Measurements from ENCODE around the gene PLEKHA4. TPM values are rescaled to one million over a fixed set of nuclear protein-coding genes. Genes with fewer than 3 reads are reported as not detected.
"Not testable (repeated sequence)": the region's sequence is repeated elsewhere in the genome, so short reads cannot be mapped to it uniquely, and the experiment has no call there.

The PLEKHA4 gene
- total RNA-seq, 1 donor from 2014 or later: 21.2 TPM

DNA sequence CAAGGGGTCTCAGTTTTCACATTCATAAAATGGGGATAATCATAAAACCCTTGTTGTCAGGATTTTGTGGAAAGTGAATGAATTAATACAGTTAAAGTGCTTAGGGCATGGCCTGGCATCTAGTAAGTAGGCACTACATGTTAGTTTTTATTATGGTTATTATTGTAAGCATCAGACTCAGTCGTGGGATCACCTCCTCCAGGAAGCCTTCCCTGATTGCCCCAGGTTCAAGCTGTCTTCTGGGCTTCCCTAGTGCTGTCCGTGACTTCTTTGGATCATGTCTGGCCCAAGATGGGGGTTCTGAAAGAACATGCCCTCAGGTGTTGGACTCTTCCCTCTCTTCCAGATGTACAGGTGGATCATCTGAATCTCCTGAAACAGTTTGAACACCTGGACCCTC is 42.4 kb upstream of the PLEKHA4 start:
- H3K36me3 ChIP-seq: peaks cover 98% of the 10 kb centered on the region
- H3K27me3 ChIP-seq (ENCODE audit: low read depth): no peaks in the 10 kb centered on the region
- no peak overlapping the region for H3K4me3 ChIP-seq
- DNase-seq (no peak), ATAC-seq (no peak)
- TF ChIP-seq, protein P1, sequence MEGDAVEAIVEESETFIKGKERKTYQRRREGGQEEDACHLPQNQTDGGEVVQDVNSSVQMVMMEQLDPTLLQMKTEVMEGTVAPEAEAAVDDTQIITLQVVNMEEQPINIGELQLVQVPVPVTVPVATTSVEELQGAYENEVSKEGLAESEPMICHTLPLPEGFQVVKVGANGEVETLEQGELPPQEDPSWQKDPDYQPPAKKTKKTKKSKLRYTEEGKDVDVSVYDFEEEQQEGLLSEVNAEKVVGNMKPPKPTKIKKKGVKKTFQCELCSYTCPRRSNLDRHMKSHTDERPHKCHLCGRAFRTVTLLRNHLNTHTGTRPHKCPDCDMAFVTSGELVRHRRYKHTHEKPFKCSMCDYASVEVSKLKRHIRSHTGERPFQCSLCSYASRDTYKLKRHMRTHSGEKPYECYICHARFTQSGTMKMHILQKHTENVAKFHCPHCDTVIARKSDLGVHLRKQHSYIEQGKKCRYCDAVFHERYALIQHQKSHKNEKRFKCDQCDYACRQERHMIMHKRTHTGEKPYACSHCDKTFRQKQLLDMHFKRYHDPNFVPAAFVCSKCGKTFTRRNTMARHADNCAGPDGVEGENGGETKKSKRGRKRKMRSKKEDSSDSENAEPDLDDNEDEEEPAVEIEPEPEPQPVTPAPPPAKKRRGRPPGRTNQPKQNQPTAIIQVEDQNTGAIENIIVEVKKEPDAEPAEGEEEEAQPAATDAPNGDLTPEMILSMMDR (IDR thresholded peaks at IDR 0.05): no peak
- H3K27ac ChIP-seq: peak overlapping the region; percentile 4
- H3K4me1 ChIP-seq: peaks cover 12% of the 10 kb centered on the region
- no peaks in the 10 kb centered on the region for H3K9me3 ChIP-seq
- intact Hi-C loops (cut with DNase I): no loop called here

DNA sequence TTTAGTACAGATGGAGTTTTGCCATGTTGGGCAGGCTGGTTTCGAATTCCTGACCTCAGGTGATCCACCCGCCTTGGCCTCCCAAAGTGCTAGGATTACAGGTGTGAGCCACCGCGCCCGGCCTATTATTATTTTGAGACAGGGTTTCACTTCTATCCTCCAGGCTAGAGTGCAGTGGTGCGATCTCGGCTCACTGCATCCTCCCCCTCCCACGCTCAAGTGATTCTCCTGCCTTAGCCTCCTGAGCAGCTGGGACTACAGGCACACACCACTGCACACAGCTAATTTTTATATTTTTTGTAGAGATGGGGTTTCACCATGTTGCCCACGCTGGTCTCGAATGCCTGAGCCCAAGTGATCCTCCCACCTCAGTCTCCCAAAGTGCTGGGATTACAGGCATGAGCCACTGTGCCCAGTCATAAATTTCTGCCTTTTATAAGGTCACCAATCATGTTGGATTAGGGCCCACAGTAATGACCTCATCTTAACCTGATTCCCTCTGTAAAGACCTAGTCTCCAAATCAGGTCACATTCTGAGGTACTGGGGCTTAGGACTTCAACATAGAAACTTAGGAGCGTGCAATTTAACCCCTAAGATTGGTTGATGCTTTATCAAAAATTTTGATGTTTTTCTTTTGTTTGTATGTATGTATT is 41.1 kb upstream of the PLEKHA4 start:
- H3K4me1 ChIP-seq: peaks cover 12% of the 10 kb centered on the region

DNA sequence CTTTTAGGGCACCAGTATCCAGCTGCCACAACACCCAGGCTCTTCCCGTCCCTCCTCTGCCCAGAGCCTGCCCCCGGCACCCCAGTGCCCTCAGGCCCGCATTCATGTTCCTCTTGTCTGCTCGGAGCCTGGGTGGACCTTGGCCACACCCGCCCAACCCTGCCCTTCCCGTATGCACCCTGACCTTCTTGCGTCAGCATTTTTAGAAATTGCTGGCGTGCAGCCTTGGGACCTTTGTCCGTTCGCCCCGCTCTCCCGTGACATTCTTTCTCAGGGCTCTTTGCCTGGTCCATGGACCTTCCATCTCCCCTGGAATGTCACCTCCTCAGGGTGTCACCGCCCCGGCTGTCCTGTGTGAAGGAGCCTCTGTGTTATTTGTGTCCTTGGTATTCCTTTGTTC is 39.3 kb upstream of the PLEKHA4 start:
- intact Hi-C loops (cut with DNase I): no loop called here
- peak overlapping the region; percentile 62 for H3K27ac ChIP-seq

More for the DNA sequence above, 41.1 kb upstream of the PLEKHA4 start:
- intact Hi-C loops (cut with DNase I); ATAC-seq; H3K9me3 ChIP-seq; H3K27me3 ChIP-seq (ENCODE audit: low read depth); DNase-seq; H3K4me3 ChIP-seq: not testable (repeated sequence)
- peak overlapping the region; percentile 65 for H3K27ac ChIP-seq
- peaks cover 98% of the 10 kb centered on the region for H3K36me3 ChIP-seq

DNA sequence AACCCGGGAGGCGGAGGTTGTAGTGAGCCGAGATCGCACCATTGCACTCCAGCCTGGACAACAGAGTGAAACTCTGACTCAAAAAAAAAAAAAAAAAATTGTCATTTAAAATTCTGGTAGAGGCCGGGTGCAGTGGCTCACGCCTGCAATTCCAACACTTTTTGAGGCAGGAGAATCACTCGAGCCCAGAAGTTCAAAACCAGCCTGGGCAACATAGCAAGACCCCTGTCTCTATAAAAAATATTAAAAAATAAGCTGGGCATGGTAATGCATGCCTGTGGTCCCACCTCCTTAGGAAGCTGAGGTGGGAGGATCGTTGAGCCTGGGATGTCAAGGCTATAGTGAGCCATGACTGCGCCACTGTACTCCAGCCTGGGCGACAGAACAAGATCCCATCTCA is 37.9 kb upstream of the PLEKHA4 start:
- ATAC-seq (no peak), DNase-seq (no peak)
- no peaks in the 10 kb centered on the region for H3K9me3 ChIP-seq
- intact Hi-C loops (cut with DNase I): no loop called here
- no peak overlapping the region for H3K4me3 ChIP-seq
- peaks cover 31% of the 10 kb centered on the region for H3K4me1 ChIP-seq
- TF ChIP-seq, protein P1 (IDR thresholded peaks at IDR 0.05): no peak
- peaks cover 73% of the 10 kb centered on the region for H3K36me3 ChIP-seq
- no peak overlapping the region for H3K27ac ChIP-seq
- H3K27me3 ChIP-seq (ENCODE audit: low read depth): no peaks in the 10 kb centered on the region

More for the DNA sequence above, 39.3 kb upstream of the PLEKHA4 start:
- DNase-seq: peak; percentile 84
- Histone ChIP-seq H3K4me3 (no peak overlapping the region), H3K9me3 (no peaks in the 10 kb centered on the region), H3K27me3 (ENCODE audit: low read depth) (no peaks in the 10 kb centered on the region), H3K36me3 (peaks cover 83% of the 10 kb centered on the region), H3K4me1 (peaks cover 17% of the 10 kb centered on the region)
- TF ChIP-seq, protein P1 (IDR thresholded peaks at IDR 0.05): no peak
- peak; percentile 75 to 90 for ATAC-seq

DNA sequence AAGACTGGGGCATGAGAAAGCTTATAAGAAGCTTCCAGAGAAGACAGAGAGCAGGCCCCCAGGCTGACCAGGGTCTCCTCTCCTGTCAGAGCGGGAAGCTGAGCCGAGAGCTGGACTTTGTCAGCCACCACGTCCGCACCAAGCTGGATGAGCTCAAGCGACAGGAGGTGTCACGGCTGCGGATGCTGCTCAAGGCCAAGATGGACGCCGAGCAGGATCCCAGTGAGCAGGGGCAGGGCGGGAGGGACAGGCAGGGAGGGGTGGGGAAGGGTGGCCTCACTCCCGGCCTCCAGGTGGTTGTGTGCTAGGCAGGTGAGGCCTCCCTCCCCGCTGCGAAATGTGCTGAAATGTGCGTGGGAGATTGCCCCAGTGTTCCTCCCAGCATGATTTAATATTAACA is 37.2 kb upstream of the PLEKHA4 start:
- TF ChIP-seq, protein P1 (IDR thresholded peaks at IDR 0.05): no peak
- intact Hi-C loops (cut with DNase I): no loop called here
- no peak overlapping the region for H3K4me3 ChIP-seq
- peak overlapping the region; percentile 31 for H3K27ac ChIP-seq
- DNase-seq (no peak), ATAC-seq (no peak)
- no peaks in the 10 kb centered on the region for H3K27me3 ChIP-seq (ENCODE audit: low read depth)
- peaks cover 37% of the 10 kb centered on the region for H3K4me1 ChIP-seq
- H3K9me3 ChIP-seq: no peaks in the 10 kb centered on the region
- peaks cover 67% of the 10 kb centered on the region for H3K36me3 ChIP-seq

DNA sequence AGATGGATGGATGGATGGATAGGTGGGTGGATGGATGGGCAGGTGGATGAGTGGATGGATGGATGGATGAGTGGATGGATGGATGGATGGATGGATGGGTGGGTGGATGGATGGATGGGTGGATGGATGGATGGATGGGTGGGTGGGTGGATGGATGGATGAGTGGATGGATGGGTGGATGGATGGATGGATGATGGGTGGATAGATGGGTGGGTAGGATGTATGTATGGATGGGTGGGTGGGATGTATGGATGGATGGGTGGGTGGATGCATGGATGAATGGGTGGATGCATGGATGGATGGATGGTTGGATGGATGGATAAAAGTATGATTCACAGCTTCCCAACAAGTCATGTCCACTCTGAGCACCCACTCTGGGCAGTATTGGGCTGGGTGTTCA is 35.4 kb upstream of the PLEKHA4 start:
- ATAC-seq; H3K9me3 ChIP-seq; intact Hi-C loops (cut with DNase I); H3K27ac ChIP-seq; H3K4me3 ChIP-seq; DNase-seq; H3K27me3 ChIP-seq (ENCODE audit: low read depth): not testable (repeated sequence)
- peaks cover 37% of the 10 kb centered on the region for H3K4me1 ChIP-seq
- H3K36me3 ChIP-seq: peaks cover 48% of the 10 kb centered on the region

DNA sequence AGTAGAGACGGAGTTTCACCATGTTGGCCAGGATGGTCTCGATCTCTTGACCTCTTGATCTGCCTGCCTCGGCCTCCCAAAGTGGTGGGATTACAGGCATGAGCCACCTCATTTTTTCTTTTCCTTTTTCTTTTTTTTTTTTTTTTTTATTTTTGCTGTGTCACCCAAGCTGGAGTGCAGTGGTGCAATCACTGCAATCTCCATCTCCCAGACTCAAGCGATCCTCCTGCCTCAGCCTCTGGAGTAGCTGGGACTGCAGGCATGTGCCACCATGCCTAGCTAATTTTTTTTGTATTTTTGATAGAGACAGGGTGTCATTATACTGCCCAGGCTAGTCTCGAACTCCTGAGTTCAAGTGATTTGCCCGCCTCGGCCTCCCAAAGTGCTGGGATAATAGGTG is 33.9 kb upstream of the PLEKHA4 start:
- H3K27me3 ChIP-seq (ENCODE audit: low read depth); intact Hi-C loops (cut with DNase I); H3K27ac ChIP-seq; H3K9me3 ChIP-seq; ATAC-seq; H3K4me3 ChIP-seq; DNase-seq: not testable (repeated sequence)
- peaks cover 36% of the 10 kb centered on the region for H3K4me1 ChIP-seq
- peaks cover 35% of the 10 kb centered on the region for H3K36me3 ChIP-seq
